ENCODE data around the gene EFHC1.
"Not testable (repeated sequence)": the region's sequence is repeated elsewhere in the genome, so short reads cannot be mapped to it uniquely, and the experiment has no call there.

Gene EFHC1

GRCh38 chr6:52400313-52401041 lies 19.7 kb upstream of the EFHC1 start:
- DNase-seq, result no peak

- no peak for DNase-seq
Observed at GRCh38 chr6:52403086-52403485, 17.1 kb upstream of the EFHC1 start.

GRCh38 chr6:52403627-52404026 lies 16.5 kb upstream of the EFHC1 start:
- no peak for DNase-seq

- DNase-seq, result no peak
Observed at GRCh38 chr6:52405243-52405642, 14.9 kb upstream of the EFHC1 start.

GRCh38 chr6:52407467-52407866 lies 12.7 kb upstream of the EFHC1 start:
- DNase-seq, result peak; percentile 31 to 66

GRCh38 chr6:52409499-52409898 lies 10.6 kb upstream of the EFHC1 start:
- DNase-seq, result no peak

- no peak for DNase-seq
Observed at GRCh38 chr6:52410979-52411378, 9.2 kb upstream of the EFHC1 start.

- DNase-seq, result no peak
Observed at GRCh38 chr6:52411911-52412310, 8.2 kb upstream of the EFHC1 start.

GRCh38 chr6:52415333-52415732 lies 4.8 kb upstream of the EFHC1 start:
- no peak for DNase-seq

- no peak for DNase-seq
Observed at GRCh38 chr6:52415917-52416628, 4.1 kb upstream of the EFHC1 start.

GRCh38 chr6:52416629-52417151 lies 3.5 kb upstream of the EFHC1 start:
- DNase-seq, result peak; percentile 35 to 70

- DNase-seq, result peak; percentile 40 to 58
Observed at GRCh38 chr6:52417675-52418111, 2.4 kb upstream of the EFHC1 start.

- no peak for DNase-seq
Observed at GRCh38 chr6:52418606-52419005, 1.5 kb upstream of the EFHC1 start.

GRCh38 chr6:52420668-52421358 lies 671 bp downstream of the EFHC1 start:
- DNase-seq, result peak; percentile 64 to 69

GRCh38 chr6:52422156-52422555 lies 2.0 kb downstream of the EFHC1 start:
- DNase-seq, result no peak

GRCh38 chr6:52423448-52423847 lies 3.3 kb downstream of the EFHC1 start:
- DNase-seq, result no peak

GRCh38 chr6:52423971-52424381 lies 3.8 kb downstream of the EFHC1 start:
- no peak for DNase-seq

GRCh38 chr6:52424513-52424912 lies 4.4 kb downstream of the EFHC1 start:
- DNase-seq, result no peak

- DNase-seq, result no peak
Observed at GRCh38 chr6:52426667-52427066, 6.5 kb downstream of the EFHC1 start.

- not testable (repeated sequence) for DNase-seq
Observed at GRCh38 chr6:52433294-52433693, 13.2 kb downstream of the EFHC1 start.

- no peak for DNase-seq
Observed at GRCh38 chr6:52435345-52435744, 15.2 kb downstream of the EFHC1 start.

GRCh38 chr6:52438926-52439325 lies 18.8 kb downstream of the EFHC1 start:
- DNase-seq, result no peak

GRCh38 chr6:52454556-52454955 lies 34.4 kb downstream of the EFHC1 start:
- DNase-seq, result no peak

GRCh38 chr6:52457096-52457495 lies 37.0 kb downstream of the EFHC1 start:
- no peak for DNase-seq

Measured in SHP77 (cell line).